GM10248 (cell line): ENCODE data around the gene OSBPL8.
A peak's percentile ranks its signal among the peaks of the same experiment; 100 is the strongest.
"Not testable (repeated sequence)": the region's sequence is repeated elsewhere in the genome, so short reads cannot be mapped to it uniquely, and the experiment has no call there.

Experiments
- CTCF ChIA-PET: fragments of 300-600 bp; sonication (Branson Sonifier 250); formaldehyde crosslinking; extraction: SDS; loops from one replicate; lab custom pipeline; 2021; ENCODE audit warnings: antibody characterized with exemption; lab: Yijun Ruan, JAX
- POLR2A ChIA-PET: fragments of 350-650 bp; sonication (Branson Sonifier 250); formaldehyde crosslinking; extraction: SDS; loops from one replicate; lab custom pipeline; 2020; ENCODE audit warnings: antibody characterized with exemption; lab: Yijun Ruan, JAX
- DNase-seq: peaks from one replicate; pipeline ENCODE4 v3.0.0; 2012; ENCODE audit errors: extremely low spot score
- TF ChIP-seq, protein P1 (sequence below): IDR thresholded peaks from 2 replicates; pipeline ENCODE4 v1.5.1; 2012; ENCODE audit warnings: mild to moderate bottlenecking, low read depth; ENCODE audit errors: extremely low read depth, missing control alignments, control extremely low read depth

Gene OSBPL8

DNA sequence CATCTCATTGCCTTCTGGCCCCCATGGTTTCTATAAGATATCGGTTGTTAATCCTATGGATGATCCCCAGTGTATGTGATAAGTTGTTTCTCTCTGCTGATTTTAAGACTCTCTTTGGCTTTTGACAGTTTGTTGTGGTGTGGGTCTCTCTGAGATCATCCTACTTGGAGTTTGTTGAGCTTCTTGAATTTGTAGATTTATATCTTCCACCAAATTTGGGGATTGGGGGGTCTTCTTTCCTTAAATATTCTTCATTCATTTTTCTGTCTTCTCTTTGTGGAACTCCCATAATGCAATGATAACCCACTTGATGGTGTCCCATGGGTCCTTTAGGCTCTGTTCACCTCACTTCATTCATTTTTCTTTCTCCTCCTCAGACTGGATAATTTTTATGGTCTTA lies 191.3 kb downstream of the OSBPL8 start:
- DNase-seq: no peak
- CTCF ChIA-PET: no interaction called here
- POLR2A ChIA-PET: no interaction called here
- TF ChIP-seq, protein P1, sequence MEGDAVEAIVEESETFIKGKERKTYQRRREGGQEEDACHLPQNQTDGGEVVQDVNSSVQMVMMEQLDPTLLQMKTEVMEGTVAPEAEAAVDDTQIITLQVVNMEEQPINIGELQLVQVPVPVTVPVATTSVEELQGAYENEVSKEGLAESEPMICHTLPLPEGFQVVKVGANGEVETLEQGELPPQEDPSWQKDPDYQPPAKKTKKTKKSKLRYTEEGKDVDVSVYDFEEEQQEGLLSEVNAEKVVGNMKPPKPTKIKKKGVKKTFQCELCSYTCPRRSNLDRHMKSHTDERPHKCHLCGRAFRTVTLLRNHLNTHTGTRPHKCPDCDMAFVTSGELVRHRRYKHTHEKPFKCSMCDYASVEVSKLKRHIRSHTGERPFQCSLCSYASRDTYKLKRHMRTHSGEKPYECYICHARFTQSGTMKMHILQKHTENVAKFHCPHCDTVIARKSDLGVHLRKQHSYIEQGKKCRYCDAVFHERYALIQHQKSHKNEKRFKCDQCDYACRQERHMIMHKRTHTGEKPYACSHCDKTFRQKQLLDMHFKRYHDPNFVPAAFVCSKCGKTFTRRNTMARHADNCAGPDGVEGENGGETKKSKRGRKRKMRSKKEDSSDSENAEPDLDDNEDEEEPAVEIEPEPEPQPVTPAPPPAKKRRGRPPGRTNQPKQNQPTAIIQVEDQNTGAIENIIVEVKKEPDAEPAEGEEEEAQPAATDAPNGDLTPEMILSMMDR: no peak

DNA sequence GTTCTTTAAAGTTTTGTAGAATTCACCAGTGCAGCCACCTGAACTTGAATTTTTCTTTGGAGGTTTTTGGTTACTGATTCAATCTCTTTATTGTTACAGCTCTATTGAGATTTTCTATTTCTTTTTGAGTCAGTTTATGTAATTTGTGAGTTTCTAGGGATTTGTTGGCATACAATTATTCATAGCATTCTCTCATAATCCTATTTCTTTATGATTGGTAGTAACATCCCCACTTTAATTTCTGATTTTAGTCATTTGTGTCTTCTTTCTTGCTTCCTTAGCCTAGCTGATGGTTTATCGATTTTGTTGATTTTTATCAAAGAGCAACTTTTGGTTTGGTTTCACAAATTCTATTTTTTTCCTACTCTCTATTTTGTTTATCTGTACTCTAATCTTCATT lies 193.4 kb downstream of the OSBPL8 start:
- no peak for DNase-seq
- ChIA-PET CTCF (no interaction called here), POLR2A (no interaction called here)
- TF ChIP-seq, protein P1: no peak

DNA sequence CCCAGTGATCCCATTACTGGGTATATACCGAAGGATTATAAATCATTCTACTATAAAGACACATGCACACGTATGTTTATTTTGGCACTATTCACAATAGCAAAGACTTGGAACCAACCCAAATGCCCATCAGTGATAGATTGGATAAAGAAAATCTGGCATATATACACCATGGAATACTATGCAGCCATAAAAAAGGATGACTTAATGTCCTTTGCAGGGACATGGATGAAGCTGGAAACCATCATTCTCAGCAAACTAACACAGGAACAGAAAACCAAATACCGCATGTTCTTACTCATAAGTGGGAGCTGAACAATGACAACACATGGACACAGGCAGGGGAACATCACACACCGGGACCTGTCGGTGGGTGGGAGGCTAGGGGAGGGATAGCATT lies 195.4 kb downstream of the OSBPL8 start:
- POLR2A ChIA-PET, CTCF ChIA-PET, DNase-seq: not testable (repeated sequence)

DNA sequence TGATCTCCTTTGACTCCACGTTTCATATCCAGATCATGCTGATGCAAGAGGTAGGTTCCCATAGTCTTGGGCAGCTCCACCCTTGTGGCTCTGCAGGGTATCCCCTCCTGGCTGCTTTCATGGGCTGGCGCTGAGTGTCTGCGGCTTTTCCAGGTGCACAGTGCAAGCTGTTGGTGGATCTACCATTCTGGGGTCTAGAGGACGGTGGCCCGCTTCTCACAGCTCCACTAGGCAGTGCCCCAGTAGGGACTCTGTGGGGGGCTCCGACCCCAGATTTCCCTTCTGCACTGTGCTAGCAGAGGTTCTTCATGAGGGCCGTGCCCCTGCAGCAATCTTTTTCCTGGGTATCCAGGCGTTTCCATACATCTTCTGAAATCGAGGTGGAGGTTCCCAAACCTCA lies 199.3 kb downstream of the OSBPL8 start:
- no peak for DNase-seq
- TF ChIP-seq, protein P1: no peak
- CTCF ChIA-PET: interaction anchor here (1.0 kb wide), 1 partner anchor 12 kb away, joined by 3 read pairs; the partner anchor contains the start of gene BBS10
- POLR2A ChIA-PET: no interaction called here

DNA sequence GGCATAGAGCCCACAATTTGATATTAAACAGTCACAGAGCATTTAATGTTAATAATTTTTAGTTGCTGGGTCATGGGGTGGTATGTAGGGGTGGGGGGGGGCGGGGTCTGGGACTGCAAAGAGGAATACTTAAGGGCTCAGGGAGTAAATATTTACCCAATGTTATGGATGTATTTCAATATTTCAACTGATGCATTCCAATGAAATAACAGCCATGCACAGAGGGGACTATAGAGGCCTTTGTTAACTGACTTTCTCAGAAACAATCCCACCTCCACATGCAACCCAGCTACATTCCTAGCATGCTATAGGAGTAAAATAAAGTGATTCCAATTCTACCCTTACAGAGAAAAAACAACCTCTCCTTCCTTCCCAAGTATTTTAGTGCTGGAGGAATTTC lies 203.5 kb downstream of the OSBPL8 start:
- no peak for DNase-seq
- TF ChIP-seq, protein P1: no peak
- ChIA-PET POLR2A (no interaction called here), CTCF (interaction anchor here (2.4 kb wide), 1 partner anchor 8 kb away, joined by 14 read pairs; the partner anchor contains the start of gene BBS10)

DNA sequence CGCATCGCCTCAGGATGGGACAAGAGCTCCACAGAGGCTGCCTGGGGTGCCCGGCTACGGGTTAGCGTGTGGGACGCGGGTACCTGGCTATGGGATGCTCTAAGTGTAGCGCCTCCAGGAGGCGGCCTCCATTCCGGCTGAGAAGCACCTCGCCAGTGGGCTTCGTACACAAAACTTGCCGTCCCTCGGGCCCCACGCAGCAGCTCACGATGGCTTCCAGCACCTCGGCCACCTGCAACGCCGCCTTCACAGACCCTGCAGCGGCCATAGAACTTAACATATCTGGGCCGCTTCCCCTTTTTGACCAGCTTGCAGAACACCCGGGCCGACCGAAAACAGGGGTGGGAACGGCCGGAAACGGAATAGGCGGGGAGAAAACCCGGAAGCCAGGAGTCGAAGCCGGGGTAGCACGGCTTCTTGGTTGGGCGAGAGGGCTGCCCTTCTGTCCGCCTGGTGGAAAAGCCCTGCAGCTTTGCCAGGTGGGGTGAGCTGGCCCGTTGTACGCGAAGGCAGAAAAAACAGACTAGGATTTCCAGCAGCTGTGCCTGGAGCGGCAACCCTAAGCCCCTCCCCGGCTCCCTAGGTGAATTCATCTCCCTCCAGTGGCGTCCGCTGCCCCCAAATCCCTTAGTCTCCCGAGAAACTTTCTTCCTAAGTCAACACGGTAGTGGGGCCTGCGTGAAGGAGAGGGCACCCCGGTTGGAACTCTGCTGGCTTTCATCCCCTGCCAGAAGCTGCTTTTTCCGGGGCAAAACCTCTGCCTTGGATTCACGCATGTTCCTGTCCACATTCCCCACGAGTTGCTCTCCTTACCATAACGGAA lies 211.3 kb downstream of the OSBPL8 start, which contains the start of gene BBS10:
BBS10 (minus strand) TSS at position 337 of the 823 bp plus-strand sequence; CDS start at position 280, 57 bp downstream.
- POLR2A ChIA-PET: no interaction called here
- TF ChIP-seq, protein P1: peak; percentile 36
- CTCF ChIA-PET: interaction anchor here (0.8 to 2.2 kb wide), 14 partner anchors 9 to 863 kb away, joined by 3 to 14 read pairs (median 3); no protein-coding TSS in a partner anchor
- peak; percentile 92 for DNase-seq

DNA sequence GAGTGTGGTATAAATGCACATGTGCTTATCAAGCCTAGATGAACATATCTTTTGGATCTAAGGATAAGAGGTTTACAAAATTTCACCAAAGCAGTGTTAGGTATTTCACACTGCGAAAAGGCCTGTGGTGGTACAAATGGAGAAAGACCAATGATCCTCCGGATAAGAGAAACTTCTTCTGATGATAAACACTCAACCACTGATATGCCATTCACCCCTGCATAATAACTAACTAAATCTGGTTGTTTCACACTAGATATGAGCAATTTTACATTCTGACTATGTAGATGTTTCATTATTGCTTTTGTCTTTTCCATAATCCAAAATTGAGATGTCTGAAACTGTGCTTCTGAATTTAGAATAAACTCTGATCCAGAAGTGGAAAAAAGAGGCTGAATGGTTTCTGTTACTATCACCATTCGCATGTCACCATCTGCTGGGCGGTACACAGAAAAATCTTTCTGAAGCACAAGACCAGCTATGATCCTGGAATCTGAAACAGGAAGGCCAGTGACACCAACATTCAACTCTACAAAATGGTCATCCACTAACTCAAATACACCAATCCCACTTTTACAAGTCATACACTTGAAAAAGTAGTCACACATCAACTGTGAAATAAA lies 212.7 kb downstream of the OSBPL8 start:
- ChIA-PET POLR2A (no interaction called here), CTCF (interaction anchor here (1.4 to 2.2 kb wide), 4 partner anchors 9 to 240 kb away, joined by 4 to 14 read pairs (median 6); no protein-coding TSS in a partner anchor)
- peak; percentile 32 for DNase-seq
- TF ChIP-seq, protein P1: peak; percentile 54
